Fibroblast of lung (primary cell): ENCODE results near the gene ANKRD65. TPM values are rescaled to one million over a fixed set of nuclear protein-coding genes. Genes with fewer than 3 reads are reported as not detected.

Experiments
- DNase-seq, 2 donors: peaks; one replicate each; pipeline versions ENCODE4 v3.0.0 to v3.0.0-alpha.2; 2010; ENCODE audit warnings: low read depth in 2 of 2
- H2AFZ ChIP-seq: 2 replicates; pipeline ENCODE4 v1.5.1; 2012; ENCODE audit warnings: low read length, control low read depth, inconsistent platforms
- H3K27ac ChIP-seq: 2 replicates; pipeline ENCODE4 v1.5.1; 2011; ENCODE audit warnings: low read length, control low read depth; ENCODE audit not compliant: insufficient read depth
- H3K27me3 ChIP-seq: 2 replicates; pipeline ENCODE4 v1.5.1; 2011; ENCODE audit warnings: mild to moderate bottlenecking, low read length; ENCODE audit not compliant: control insufficient read depth, insufficient read depth
- H3K36me3 ChIP-seq: 2 replicates; pipeline ENCODE4 v1.5.1; 2011; ENCODE audit warnings: low read length; ENCODE audit not compliant: control insufficient read depth, insufficient read depth
- H3K4me1 ChIP-seq: 2 replicates; pipeline ENCODE4 v1.5.1; 2011; ENCODE audit warnings: low read length; ENCODE audit not compliant: control insufficient read depth, insufficient read depth; ENCODE audit errors: extremely low read depth
- H3K4me2 ChIP-seq: 2 replicates; pipeline ENCODE4 v1.5.1; 2011; ENCODE audit warnings: low read length, control low read depth; ENCODE audit not compliant: insufficient read depth; ENCODE audit errors: extremely low read depth
- H3K4me3 ChIP-seq, 4 experiments: fragments of 200-600 bp in 1 of 4; sonication (generic) in 1 of 4; replicated peaks in 1 of 4; 2 replicates each; pipeline ENCODE4 v1.5.1; 2011 to 2016; ENCODE audit warnings: low read length in 4 of 4, low read depth in 3 of 4, mild to moderate bottlenecking in 3 of 4, control low read depth in 2 of 4, inconsistent platforms in 1 of 4, mixed read lengths in 1 of 4; ENCODE audit not compliant: insufficient read depth in 1 of 4; ENCODE audit errors: control extremely low read depth in 1 of 4
- H3K79me2 ChIP-seq: 2 replicates; pipeline ENCODE4 v1.5.1; 2012; ENCODE audit warnings: mild to moderate bottlenecking, low read length, inconsistent platforms; ENCODE audit not compliant: control insufficient read depth, insufficient read depth
- H3K9ac ChIP-seq: 2 replicates; pipeline ENCODE4 v1.5.1; 2011; ENCODE audit warnings: mild to moderate bottlenecking, low read length, control low read depth; ENCODE audit not compliant: insufficient read depth
- H3K9me3 ChIP-seq: 2 replicates; pipeline ENCODE4 v1.5.1; 2012; ENCODE audit warnings: low read depth, low read length; ENCODE audit not compliant: control insufficient read depth, insufficient read depth
- H4K20me1 ChIP-seq: 2 replicates; pipeline ENCODE4 v1.5.1; 2011; ENCODE audit warnings: low read length; ENCODE audit not compliant: control insufficient read depth, insufficient read depth; ENCODE audit errors: extremely low read depth
- EZH2 ChIP-seq: IDR thresholded peaks from 2 replicates; pipeline ENCODE4 v1.5.1; 2012; ENCODE audit warnings: low read length, control low read depth, mild to moderate bottlenecking; ENCODE audit errors: missing control alignments
- polyA plus RNA-seq, 2 donors: library from polyadenylated mRNA; depleted of rRNA in 1 of 2; stranded (reverse) in 1 of 2; unstranded in 1 of 2; fragments of >200 nt; gene quantifications; 2 replicates each; pipeline ENCODE4 v1.2.1, GENCODE V29; 2011 to 2012; ENCODE audit warnings: missing spikeins in 1 of 2
- total RNA-seq: library from RNA; depleted of rRNA; stranded (reverse); fragments of >200 nt; gene quantifications from 2 replicates; pipeline ENCODE4 v1.2.1, GENCODE V29; 2014
- TF ChIP-seq, protein P1 (sequence below), 2 donors: IDR thresholded peaks in 1 of 2; conservative IDR thresholded peaks in 1 of 2; 1 replicate in 1 of 2; 2 replicates in 1 of 2; pipeline ENCODE4 v1.5.1; 2011 to 2012; ENCODE audit warnings: low read length in 2 of 2, control low read depth in 1 of 2, inconsistent platforms in 1 of 2, low read depth in 1 of 2, mild to moderate bottlenecking in 1 of 2

Gene ANKRD65
- total and polyA plus RNA-seq, 2 donors (not counting 1 experiment from before 2014, with no cell fraction given): 0.84 to 2.0 TPM

DNA sequence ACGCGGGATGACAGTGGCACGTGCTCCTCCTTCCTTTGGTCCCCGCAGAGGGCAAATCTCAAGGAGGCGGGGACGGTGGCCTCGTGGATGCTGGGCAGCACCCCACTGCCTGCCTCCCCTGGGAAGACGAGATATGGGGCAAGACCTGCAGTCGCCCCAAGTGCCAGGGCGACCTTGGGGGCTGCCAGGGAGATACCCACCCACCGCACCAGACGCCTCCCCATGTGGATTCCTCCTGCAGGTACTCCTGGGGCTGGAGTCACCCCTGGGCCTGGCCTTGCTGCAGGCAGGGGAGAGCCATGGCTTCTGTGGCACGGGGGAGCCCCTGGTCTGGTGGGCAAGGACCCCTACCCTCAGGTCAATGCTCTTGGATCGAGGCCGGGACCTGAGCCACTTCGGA is 40.2 kb downstream of the ANKRD65 start:
- peaks cover 1% of the 10 kb centered on the region for H3K79me2 ChIP-seq
- TF ChIP-seq, protein P1, sequence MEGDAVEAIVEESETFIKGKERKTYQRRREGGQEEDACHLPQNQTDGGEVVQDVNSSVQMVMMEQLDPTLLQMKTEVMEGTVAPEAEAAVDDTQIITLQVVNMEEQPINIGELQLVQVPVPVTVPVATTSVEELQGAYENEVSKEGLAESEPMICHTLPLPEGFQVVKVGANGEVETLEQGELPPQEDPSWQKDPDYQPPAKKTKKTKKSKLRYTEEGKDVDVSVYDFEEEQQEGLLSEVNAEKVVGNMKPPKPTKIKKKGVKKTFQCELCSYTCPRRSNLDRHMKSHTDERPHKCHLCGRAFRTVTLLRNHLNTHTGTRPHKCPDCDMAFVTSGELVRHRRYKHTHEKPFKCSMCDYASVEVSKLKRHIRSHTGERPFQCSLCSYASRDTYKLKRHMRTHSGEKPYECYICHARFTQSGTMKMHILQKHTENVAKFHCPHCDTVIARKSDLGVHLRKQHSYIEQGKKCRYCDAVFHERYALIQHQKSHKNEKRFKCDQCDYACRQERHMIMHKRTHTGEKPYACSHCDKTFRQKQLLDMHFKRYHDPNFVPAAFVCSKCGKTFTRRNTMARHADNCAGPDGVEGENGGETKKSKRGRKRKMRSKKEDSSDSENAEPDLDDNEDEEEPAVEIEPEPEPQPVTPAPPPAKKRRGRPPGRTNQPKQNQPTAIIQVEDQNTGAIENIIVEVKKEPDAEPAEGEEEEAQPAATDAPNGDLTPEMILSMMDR (conservative IDR thresholded peaks at IDR 0.05 in 1 of 2, IDR thresholded peaks at IDR 0.05 in 1 of 2; ENCODE audit: low read depth in 1 of 2, low read length in 2 of 2): no peak
- no peak for TF ChIP-seq EZH2
- H3K9me3 ChIP-seq: no peaks in the 10 kb centered on the region
- no peaks in the 10 kb centered on the region for H4K20me1 ChIP-seq
- H3K36me3 ChIP-seq: peaks cover 5% of the 10 kb centered on the region
- no peak overlapping the region for H3K4me3 ChIP-seq
- H2AFZ ChIP-seq: no peak overlapping the region
- H3K27ac ChIP-seq: no peak overlapping the region
- no peaks in the 10 kb centered on the region for H3K27me3 ChIP-seq
- DNase-seq: no peak
- H3K4me2 ChIP-seq: no peak overlapping the region
- peaks cover 2% of the 10 kb centered on the region for H3K4me1 ChIP-seq
- no peak overlapping the region for H3K9ac ChIP-seq

DNA sequence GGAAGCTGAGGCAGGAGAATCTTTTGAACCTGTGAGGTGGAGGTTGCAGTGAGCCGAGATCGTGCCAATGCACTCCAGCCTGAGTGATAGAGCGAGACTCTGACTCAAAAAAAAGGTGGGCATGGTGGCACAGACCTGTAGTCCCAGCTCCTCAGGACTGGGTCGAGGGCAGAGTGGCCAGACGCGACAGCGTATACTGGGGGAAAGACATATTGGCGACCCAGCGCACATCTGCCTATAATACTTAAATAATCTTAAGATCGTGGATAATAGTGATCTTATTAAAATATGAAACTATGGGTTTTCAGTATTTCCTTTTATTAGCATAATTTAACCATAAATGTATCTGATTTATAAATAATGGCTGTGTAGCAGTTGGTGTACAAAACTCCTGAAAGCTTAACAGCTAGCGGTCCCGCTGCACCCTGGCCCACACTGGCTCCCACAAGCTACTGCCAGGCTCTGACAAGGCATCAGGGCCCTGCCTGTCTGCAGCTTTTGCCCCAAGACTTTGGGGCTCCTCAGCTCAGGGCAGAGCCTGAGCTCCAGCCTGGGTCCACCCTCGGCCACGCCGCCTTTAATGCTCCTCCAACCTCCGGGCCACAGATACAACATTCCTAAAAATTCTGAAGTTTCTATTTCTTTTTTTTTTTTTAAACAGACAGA is 43.4 kb downstream of the ANKRD65 start:
- Histone ChIP-seq H3K4me1 (peaks cover 7% of the 10 kb centered on the region), H3K27me3 (no peaks in the 10 kb centered on the region), H3K36me3 (peaks cover 12% of the 10 kb centered on the region), H2AFZ (no peak overlapping the region), H3K4me3 (no peak overlapping the region), H3K9me3 (no peaks in the 10 kb centered on the region), H3K27ac (no peak overlapping the region), H3K4me2 (no peak overlapping the region), H3K79me2 (peaks cover 22% of the 10 kb centered on the region), H4K20me1 (no peaks in the 10 kb centered on the region), H3K9ac (no peak overlapping the region)
- TF ChIP-seq, protein P1 (conservative IDR thresholded peaks at IDR 0.05 in 1 of 2, IDR thresholded peaks at IDR 0.05 in 1 of 2; ENCODE audit: low read depth in 1 of 2, low read length in 2 of 2): no peak
- TF ChIP-seq EZH2: no peak
- no peak for DNase-seq

DNA sequence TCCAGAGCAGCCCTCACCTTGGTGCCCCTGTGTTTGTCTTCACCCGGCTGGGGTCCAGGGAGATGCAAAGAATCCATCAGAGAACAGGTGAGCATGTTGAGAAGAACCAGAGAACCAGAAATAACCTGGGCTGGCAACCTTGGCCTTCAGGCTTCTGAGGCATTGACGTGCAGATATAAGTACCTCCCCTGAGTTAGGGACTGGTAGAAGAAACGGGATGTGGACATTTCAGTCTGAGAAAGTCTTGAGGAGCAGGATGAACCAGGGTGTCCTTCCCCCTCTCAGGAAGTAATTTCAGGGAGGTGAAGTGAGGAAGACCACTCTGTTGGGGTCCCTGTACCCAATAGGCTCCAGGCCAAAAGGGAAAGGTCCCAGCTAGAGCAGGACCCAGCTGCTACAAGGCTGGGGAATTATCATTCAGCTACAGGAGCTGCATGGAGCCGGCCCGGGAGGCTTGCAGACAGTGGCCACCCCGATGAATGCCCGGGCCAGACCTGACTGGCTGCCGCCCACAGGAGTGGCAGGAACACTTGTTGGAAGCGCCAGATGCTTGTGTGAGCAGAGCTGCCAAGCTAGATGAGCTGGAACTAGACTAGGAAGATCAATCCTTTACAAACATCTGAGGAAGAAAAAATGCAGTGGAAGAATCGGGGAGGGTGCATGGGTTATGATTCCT is 44.4 kb downstream of the ANKRD65 start:
- Histone ChIP-seq H3K4me2 (no peak overlapping the region), H3K9me3 (no peaks in the 10 kb centered on the region), H3K27me3 (no peaks in the 10 kb centered on the region), H3K4me1 (peaks cover 12% of the 10 kb centered on the region), H3K36me3 (peaks cover 15% of the 10 kb centered on the region), H3K4me3 (no peak overlapping the region), H2AFZ (no peak overlapping the region), H3K27ac (no peak overlapping the region), H3K79me2 (peaks cover 26% of the 10 kb centered on the region), H3K9ac (no peak overlapping the region), H4K20me1 (no peaks in the 10 kb centered on the region)
- DNase-seq: no peak
- no peak for TF ChIP-seq EZH2
- TF ChIP-seq, protein P1 (conservative IDR thresholded peaks at IDR 0.05 in 1 of 2, IDR thresholded peaks at IDR 0.05 in 1 of 2; ENCODE audit: low read depth in 1 of 2, low read length in 2 of 2): no peak
